ENCODE results near the gene FBLN1.

DNA sequence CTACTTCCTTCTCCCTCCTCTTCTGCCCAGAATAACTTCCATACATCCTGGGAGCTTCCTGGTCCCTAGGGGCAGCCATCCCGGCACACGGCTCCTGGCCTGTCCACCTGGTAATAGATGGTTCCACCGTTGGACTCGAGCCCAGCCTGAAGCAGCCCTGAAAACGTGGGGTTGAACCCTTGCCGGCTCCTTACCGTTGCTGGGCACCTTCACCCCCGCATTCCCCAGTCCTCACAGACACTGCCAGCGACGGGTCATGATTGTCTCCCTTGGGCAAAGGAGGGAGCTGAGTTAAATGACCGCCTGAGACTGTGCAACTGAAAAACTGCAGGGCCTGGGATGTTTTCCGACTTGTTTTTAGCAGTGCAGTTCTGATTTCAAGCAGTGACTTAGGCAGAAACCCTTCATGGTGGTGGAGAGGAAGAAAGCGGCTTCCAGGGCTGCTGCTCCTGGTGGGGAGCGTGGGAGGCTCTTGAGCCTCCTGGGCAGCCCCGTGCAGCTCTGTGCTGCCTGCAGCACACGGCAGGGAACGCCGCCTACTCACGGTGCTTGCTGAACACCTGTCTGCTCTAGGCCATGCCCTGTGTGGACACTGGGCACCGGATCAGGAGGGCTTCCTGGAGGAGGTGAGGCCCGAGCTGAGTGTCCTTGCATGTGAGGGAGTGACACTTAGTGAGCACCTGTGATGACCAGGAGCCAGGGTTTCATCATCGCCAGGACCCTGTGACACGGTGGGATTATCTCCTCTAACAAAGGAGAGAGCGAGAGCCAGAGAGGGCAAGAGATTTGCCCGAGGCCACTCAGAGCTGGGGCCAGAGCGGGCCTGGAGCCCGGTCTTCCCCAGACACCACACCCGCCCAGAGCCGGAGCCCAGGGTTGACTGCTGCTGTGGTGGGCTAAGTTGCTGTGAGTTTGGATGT lies 77.4 kb downstream of the FBLN1 start:
- TF ChIP-seq CTCF (IDR thresholded peaks at IDR 0.05) (no peak), JUN (CRISPR knock-in tag; IDR thresholded peaks at IDR 0.05) (no peak), ATF2 (CRISPR knock-in tag; IDR thresholded peaks at IDR 0.05; ENCODE audit: borderline replicate concordance, low read depth) (no peak), SP1 (CRISPR knock-in tag; conservative IDR thresholded peaks at IDR 0.05) (no peak), NFYB (CRISPR knock-in tag; conservative IDR thresholded peaks at IDR 0.05; ENCODE audit: low read depth) (no peak)
- TF ChIP-seq, protein P1, sequence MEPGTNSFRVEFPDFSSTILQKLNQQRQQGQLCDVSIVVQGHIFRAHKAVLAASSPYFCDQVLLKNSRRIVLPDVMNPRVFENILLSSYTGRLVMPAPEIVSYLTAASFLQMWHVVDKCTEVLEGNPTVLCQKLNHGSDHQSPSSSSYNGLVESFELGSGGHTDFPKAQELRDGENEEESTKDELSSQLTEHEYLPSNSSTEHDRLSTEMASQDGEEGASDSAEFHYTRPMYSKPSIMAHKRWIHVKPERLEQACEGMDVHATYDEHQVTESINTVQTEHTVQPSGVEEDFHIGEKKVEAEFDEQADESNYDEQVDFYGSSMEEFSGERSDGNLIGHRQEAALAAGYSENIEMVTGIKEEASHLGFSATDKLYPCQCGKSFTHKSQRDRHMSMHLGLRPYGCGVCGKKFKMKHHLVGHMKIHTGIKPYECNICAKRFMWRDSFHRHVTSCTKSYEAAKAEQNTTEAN (CRISPR knock-in tag; IDR thresholded peaks at IDR 0.05) = no peak
